Epidermal melanocyte (primary cell): ENCODE data around the gene ALDH1A1.
"Not testable (repeated sequence)": the region's sequence is repeated elsewhere in the genome, so short reads cannot be mapped to it uniquely, and the experiment has no call there.

Source experiments
- DNase-seq: peaks from one replicate; pipeline ENCODE4 v3.0.0; 2011; ENCODE audit warnings: low spot score; ENCODE audit not compliant: insufficient read length

Gene ALDH1A1

DNA sequence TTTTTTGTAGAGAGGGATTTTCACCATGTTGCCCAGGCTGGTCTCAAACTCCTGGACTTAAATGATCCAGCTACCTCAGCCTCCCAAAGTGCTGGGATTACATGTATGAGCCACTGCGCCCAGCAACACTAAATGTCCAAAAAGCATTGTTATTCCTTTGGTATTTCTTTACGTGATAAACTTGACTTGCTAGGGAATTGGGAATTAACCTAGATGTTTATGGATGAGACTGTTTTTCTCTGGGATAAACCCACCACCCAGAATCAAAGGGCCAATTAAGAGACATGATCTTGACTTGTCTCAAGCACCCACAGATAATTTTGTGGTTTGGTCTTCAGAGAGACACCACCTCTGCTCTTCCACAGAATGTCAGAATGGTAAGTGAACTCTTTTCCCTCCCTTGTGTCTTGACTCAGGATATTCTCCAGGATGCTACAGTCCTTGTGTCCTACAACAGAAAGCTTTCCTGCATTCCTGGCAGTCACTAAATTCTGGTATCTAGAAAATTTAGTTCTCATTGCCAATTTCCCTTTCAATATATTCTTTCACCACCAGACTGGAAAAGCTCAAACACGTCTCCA, 55.7 kb downstream of the ALDH1A1 start:
- no peak for DNase-seq

DNA sequence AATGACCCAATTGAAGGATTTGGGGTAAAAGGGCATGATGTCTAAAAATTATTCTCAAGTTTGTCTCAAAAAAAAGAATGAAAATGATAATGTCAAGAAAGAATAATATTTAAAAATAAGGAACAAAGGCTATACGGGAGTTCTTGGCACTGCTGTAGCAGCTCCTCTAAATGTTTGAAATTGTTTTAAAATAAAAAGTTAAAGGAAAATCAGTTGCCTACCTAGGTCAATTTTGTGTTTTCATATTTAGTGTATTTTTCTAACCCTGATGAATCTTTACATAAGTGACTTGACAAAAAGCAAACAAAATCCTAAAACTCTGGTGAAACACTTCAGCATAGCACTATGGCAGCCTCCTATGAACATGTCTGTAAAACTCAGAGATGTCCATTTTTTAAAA, 56.4 kb downstream of the ALDH1A1 start:
- DNase-seq: no peak

DNA sequence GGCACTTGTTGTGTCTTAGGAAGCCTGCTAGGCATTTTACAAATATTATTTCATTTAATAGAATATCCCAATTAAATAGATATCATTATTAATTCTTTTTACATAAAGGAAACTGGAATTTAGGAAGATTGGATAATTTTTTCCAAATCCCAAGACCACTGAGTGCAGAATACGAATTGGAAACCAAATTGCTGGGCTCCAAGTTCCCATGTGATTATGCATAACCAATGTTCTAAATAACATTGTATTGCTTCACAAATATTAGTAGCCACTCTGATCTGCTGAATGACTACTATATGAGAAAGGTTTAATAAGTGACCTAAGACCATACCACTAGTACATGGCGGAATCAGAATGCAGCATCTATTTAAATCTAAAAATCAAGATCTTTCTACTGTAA, 57.7 kb downstream of the ALDH1A1 start:
- no peak for DNase-seq

DNA sequence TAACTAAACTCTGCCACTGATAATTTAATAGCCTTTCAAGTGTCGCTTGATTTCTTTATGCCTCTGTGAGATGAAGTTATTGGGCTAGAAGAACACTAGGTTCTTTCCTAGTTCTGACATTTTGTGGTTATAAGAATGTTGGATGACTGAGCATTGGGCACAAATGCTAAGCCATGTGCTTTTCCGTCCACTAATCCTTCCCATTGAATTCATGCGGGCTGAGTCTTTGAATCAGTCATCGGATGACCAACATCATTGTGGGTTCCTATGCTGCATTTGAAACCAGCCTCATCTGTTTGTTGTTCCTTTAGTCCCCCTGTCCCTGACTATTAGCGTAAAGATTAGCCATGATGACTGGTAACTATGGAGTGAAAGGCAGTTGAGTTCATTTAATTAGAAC, 58.5 kb downstream of the ALDH1A1 start:
- DNase-seq: no peak

DNA sequence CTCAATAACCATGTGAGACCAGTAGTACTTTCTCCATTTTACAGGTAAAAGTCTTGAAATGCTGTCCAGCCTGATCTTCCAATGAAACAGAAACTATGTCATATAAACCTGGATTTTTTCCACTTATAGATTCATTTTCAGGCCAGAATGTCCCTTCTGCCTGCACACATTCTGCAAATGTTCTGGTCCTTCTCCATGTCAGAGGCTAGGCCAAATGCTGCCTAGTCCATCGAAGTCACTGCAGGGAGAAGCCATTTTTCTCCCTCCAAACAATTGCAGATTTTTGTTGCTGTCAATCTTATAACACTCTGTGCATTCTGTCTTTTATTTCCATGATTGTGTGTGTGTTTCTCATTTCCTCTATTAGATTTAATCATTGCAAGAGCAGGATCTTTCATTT, 59.4 kb downstream of the ALDH1A1 start:
- DNase-seq: no peak

DNA sequence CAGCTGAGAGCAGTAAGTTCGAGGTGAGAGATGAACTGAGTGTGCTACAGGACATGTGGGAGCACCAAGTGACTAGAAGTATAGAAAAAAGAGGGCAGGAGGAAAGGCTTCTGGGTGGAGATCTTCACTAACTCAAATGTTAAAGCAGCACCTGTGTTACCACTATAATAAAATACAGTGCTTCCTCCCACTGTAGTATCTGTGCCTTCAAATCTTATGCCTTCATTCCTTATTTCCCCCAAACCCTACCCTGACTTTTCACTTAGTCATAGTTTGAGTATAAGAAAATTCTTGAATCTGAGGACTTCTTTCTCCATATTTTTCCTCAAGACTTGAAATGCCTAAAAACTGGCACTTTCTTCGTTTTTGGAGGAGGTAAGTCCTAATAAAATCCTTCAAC, 61.8 kb downstream of the ALDH1A1 start:
- DNase-seq: no peak

DNA sequence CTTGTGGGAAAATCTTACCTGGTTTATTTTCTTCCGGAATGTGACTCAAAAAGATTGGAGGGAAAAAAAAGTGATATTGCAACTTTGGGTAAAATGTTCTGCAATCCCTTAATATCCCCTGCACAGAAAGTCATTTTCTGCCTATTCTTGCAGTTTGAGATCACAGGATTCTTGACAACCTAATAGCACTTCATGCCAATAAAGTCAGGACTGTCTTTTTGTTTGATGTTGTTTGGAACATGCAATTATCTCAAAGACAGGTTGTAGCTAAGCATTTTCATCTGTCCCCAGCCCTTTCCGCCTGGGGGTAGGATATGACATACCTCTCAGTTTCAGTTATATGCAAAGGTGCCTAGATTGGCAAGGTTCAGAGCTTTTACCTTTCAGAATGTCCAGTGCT, 63.9 kb downstream of the ALDH1A1 start:
- no peak for DNase-seq

DNA sequence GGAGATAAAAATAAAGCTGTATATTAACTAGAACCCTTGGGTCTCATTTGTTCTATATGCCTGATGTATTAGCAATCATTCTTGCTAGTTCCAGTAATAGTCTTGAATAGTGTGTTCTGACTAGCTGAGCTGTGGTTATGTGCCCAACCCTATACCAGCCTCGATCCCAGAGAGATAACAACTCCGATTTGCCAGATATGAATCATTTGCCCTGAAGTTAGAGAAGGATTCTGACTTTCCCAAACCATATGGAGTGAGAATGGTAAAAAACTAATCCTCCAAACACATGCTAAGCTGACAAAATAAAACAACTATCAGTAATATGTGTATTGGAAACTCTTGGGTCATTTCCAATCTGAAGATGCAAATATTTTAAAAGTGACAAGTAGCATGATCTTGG, 64.8 kb downstream of the ALDH1A1 start:
- DNase-seq: no peak

DNA sequence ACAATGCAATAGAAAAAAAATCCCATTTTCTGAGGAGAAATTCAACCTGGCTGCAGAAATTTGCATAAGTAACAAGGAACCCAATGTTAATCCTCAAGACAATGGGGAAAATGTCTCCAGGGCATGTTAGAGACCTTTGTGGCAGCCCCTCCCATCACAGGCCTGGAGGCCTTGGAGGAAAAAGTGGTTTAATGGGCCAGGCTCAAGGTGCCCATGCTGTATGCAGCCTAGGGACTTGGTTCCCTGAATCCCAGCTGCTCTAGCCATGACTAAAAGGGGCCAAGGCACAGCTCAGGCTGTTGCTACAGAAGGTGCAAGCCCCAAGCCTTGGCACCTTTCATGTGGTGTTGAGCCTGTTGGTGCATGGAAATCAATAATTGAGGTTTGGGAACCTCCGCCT, 66.5 kb downstream of the ALDH1A1 start:
- DNase-seq: no peak

DNA sequence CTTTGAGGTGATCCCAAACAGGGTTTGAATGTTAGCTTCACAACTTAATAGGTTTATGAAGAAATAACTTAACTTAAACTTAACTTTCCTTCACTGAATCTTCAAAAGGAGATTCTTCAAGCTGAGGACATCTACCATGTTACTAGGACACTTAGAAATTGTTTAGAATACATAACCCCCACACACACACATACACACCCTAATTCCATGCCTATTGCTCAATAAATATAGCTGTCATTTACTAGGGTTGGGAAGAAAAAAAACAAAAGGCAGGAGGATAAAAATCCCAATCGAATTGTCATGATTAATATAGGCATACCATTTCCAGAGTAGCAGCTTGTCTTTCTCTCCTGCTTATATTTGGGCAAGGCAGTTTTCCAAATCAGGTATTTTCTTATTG, 68.3 kb downstream of the ALDH1A1 start:
- DNase-seq: no peak

DNA sequence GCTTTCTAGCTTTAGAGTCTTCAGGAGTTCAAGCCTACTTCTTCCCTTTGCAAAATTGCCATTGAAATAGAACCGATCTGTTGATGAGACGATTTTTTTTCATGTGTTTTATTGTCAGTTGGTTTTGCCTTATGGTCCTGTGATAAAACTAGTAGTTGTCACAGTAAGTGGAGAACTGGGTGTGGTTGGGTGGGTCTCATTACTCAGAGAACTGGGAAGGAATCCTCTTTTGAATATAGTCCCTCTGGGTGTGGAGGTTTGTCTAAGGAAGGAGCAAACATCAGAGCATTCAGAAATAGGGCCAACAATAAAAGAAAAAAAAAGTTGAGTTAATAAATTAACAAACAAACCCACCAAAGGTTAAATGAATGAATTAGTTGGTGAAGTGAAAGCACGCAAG, 69.0 kb downstream of the ALDH1A1 start:
- no peak for DNase-seq

DNA sequence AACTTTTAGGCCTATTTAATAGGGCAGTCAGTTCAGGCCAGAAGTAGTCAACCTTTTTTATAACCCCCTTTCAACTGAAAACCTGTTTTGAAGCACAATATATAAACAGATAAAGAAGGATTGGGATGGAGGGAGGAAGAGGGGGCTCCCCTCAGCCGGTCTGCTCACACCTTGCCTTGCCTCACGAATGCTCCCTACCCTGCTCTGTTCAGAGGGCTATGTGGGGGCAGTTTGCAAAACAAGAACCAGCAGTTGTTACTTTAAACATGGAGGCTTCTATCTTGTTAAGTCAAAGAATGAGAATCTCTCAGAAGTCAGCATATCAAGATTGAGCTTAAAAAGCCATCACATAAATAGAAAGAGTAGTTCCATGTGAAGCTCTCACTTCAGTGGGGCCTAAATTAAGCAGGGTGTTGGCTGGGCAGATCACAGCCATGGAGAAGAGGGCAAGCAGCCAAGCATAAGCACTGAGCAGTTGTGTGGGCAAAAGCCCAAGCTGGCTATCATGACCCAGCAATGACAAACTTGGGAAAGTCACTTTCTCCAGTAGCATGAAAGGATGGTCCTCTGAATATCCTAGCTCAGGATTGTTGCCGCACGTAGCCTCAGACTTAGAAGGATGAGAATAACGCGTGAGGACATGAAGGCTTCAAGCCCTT, 70.6 kb downstream of the ALDH1A1 start:
- no peak for DNase-seq

DNA sequence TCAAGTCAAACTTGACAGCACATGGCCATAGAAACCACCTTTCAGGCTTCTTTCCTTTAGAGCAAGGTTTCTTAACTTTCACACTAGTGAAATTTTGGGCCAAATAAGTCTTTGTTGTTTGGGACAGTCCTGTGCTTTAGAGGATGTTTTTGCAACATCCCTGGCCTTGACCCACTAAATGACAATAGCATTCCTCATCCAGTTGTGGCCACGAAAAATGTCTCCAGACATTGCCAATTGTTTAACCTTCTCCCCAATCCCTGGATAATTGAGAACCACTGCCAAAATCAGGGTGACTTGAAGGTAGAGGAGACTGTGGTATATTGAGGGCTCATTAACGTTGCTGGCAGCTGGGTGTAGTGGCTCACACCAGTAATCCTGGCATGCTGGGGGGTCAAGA, 72.0 kb downstream of the ALDH1A1 start:
- no peak for DNase-seq

DNA sequence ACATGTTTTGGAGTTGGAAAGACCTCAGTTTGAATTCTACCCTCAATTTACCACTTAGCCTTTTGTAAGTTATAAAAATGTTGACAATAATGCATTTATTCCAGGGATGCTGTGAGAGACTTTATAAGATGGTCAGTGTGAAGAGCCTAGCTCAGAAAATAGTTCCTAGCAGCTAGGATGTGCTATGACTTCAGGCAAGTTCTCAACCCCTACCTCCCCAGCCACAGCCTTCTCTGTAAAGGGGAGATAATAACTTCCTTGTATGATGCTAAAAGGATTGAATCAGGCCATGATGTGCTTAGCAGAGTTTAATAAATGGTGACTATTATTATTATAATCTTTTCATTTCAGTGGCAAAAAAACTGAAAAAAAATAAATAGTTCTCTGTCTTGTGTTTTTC, 77.6 kb downstream of the ALDH1A1 start:
- no peak for DNase-seq

DNA sequence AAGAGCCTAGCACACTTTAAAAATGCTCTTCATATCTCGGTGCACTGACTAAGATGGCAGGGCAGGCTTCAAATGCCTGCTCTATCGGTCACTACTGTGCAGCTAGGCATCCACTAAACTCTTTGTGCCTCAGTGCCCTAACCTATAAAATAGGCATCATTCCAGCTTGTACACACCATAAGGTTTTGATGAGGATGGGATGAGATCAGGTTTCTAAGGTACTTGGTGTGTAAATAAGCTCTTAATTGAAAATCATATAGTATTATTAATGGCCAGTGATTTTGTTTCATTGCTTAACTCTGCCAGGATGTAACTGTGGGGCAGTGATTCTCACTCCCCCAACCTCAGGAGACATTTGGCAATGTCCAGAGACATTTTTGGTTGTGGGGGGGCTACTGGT, 78.5 kb downstream of the ALDH1A1 start:
- DNase-seq: no peak

DNA sequence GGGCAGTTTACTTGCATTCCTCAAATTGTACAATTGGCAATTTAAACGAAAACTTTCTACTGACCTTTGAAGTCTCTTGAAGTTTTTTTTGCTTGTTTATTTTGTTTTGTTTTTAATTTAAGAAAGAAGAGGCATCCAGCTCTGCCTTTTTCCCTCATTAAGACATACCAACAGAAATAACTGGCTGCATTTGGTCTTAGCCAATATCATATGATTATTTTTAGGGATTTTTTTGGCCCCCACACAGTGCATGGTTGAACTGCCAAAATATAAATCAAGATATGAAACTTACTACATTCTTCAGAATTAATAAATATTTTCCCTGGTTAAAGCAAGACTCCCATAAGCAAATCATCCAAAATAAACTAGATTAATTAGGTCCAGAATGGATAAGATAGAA, 79.4 kb downstream of the ALDH1A1 start:
- DNase-seq: no peak

DNA sequence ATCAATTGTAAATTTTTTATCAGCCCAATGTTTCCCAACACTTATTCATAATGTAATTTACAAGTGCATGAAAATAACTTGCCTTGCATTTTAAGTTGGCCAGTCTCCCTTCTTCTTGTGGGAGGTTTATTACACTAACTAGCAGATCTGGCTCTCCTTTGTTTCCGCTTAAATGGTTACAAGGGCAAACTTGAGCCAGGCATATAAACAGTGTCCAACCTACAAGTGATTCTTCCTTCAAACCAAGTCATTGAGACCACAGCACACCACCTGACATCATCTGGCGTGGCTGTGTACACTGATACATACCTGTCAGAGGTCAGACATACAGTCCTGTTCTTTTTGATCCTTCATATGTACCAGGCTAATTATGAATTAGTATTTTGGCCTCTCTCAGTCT, 80.1 kb downstream of the ALDH1A1 start:
- DNase-seq: no peak

DNA sequence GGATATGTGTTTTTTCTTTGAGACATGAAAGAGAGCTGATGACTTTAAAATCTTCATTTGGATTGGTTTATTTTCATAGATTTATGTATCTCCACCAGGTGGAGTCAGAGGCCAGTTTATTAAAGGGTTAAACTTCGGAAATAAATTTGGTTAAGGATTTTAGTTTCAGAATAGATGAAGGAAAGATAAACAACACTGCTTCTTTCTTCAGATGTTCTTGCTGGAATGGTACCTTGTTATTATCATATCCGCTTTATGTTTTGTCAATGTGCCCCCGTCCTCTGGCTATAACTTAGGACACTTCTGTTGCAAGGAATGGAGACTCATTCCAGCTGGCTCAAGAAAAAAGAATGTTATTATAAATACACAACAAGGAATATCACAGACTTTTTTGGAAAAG, 81.2 kb downstream of the ALDH1A1 start:
- peak; percentile 33 for DNase-seq

DNA sequence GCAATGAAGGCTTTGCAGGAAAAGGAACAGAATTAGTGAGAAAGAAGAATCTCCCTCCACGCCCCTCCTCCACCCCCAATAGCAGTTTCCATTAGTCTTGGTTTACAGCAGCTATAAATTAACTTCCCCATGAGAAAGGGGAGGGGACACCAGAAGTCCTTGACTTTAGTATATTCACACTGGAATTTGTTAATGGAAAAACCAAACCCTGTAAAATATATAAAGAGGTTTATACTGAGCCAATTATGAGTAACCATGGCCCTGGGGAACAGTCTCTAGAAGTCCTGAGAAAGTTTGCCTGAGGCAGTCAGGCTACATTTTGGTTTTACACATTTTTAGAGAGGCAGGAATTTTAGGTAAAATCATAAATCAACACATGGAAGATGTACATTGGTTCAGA, 88.5 kb downstream of the ALDH1A1 start:
- no peak for DNase-seq

DNA sequence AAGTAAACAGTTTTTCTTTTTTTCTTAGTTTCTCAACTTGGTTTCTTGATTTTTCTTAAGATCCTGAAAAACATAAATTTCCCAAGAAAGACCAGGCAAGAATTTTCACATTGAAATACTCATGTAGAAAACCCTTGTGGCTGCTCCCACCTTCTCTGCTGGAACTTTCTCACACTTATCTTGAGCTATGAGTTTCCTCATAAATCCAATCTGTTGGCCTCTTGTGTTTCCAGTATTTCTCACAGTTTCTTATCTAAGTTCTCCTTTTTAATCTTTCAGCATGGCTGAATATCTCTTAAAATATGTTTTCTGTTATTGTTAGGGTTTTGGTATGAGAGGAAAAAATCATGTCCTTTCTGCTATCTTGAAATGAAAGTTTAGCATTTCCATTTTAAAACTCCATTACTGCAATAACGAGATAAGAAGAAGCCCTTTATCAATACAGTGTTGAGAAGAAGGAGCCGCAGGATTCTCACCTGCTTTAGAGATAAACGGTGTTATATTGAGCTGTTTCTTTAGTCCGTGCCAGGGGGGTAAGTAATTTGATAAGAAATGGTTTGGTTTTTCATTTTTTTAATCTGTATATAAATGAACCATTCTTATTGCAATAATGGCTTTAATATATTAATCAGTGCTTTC, 89.3 kb downstream of the ALDH1A1 start:
- no peak for DNase-seq

DNA sequence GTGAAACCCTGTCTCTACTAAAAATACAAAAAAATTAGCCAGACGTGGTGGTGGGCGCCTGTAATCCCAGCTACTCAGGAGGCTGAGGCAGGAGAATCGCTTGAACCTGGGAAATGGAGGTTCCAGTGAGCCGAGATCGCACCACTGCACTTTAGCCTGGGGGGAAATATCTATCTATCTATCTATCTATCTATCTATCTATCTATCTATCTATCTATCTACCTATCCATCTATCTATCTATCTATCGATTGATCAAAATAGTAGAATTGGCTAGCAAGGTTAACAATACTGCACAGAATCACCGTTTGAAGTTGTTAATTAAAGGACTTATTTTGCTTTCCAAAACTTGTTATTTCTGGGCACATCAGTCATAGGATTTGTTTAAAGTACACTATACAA, 90.1 kb downstream of the ALDH1A1 start:
- not testable (repeated sequence) for DNase-seq

DNA sequence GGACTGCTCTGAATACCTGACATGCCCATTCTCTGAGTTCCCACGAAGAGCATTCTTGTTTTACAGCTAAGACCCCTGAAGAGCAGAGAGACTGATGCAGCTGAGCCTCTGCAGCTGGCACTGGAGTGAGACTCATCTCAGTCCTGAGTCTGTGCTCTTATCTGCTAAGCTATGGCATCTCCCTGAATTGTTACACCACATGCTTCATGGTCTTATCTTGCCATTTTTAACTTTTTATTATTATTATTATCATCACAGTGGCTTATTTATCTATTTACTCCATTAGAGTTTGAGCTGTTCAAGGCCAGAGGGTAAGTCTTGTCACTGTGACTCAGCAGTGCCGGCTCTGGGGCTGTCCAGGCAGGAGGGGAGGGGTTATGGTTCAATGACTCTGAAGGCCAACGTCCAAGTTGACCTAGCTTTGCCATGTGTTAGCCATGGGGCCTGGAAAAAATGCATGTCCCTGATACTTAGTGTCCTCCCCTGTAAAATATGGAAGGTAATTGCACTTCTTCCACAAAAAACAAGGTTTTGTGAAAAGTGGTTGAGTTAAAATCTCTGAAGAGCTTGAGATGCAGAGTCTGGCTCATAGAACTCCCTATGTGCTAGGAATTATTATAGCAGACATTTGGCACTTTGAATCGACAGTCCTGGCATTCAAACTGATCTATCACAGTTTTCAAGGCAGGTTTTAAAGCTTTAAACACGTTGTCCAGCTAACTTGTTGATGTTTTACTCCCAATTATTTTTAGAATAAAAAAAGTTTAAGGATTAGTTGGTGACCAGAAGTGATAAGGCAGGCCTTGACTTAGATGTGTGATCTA, 94.6 kb downstream of the ALDH1A1 start:
- DNase-seq: no peak
